H1 (cell line): ENCODE measurements around the gene ST8SIA2. TPM values are rescaled to one million over a fixed set of nuclear protein-coding genes. Genes with fewer than 3 reads are reported as not detected.
A peak's percentile ranks its signal among the peaks of the same experiment; 100 is the strongest.

Source experiments
- CTCF ChIA-PET: fragments of 300-600 bp; sonication (Branson Sonifier 250); formaldehyde crosslinking; loops from one replicate; lab custom pipeline; 2021; ENCODE audit not compliant: partially characterized antibody; lab: Charles Lee
- POLR2A ChIA-PET: fragments of 300-600 bp; sonication (Branson Sonifier 250); formaldehyde crosslinking; loops from one replicate; lab custom pipeline; 2021; ENCODE audit warnings: inconsistent platforms; ENCODE audit not compliant: partially characterized antibody; lab: Charles Lee
- DNase-seq, 2 experiments: peaks; one replicate each; pipeline versions ENCODE4 v3.0.0 to v3.0.0-alpha.2; 2010 to 2022; ENCODE audit warnings: low spot score in 2 of 2, low read depth in 1 of 2, mixed read lengths in 1 of 2
- FAIRE-seq: peaks from 2 replicates; lab custom pipeline; 2011; peaks lifted over from hg19 to GRCh38; lab: Jason Lieb, UNC
- H2AFZ ChIP-seq: 2 replicates; pipeline ENCODE4 v1.8.1; 2012; ENCODE audit warnings: low read length, inconsistent platforms
- H2AK5ac ChIP-seq: 2 replicates; pipeline ENCODE4 v1.6.1; 2013; ENCODE audit warnings: low read depth, low read length
- H2BK120ac ChIP-seq: replicated peaks from 2 replicates; pipeline ENCODE3; 2013; ENCODE audit warnings: low read depth, low read length, inconsistent platforms
- H2BK12ac ChIP-seq: 2 replicates; pipeline ENCODE4 v1.6.1; 2013; ENCODE audit warnings: low read depth, low read length
- H2BK15ac ChIP-seq: 2 replicates; pipeline ENCODE4 v1.6.1; 2013; ENCODE audit warnings: low read length
- H2BK20ac ChIP-seq: 2 replicates; pipeline ENCODE4 v1.6.1; 2013; ENCODE audit warnings: low read length
- H2BK5ac ChIP-seq: 2 replicates; pipeline ENCODE4 v1.6.1; 2013; ENCODE audit warnings: low read depth, low read length
- H3K14ac ChIP-seq: 2 replicates; pipeline ENCODE4 v1.6.1; 2013; ENCODE audit warnings: inconsistent platforms; ENCODE audit not compliant: insufficient read length
- H3K18ac ChIP-seq: 2 replicates; pipeline ENCODE4 v1.6.1; 2013; ENCODE audit warnings: low read length; ENCODE audit errors: extremely low read depth
- H3K23ac ChIP-seq: 2 replicates; pipeline ENCODE4 v1.6.1; 2013; ENCODE audit warnings: inconsistent platforms; ENCODE audit not compliant: insufficient read length
- H3K23me2 ChIP-seq: 2 replicates; pipeline ENCODE4 v1.6.1; 2013; ENCODE audit warnings: low read depth, low read length
- H3K27ac ChIP-seq: 2 replicates; pipeline ENCODE4 v1.6.1; 2011; ENCODE audit warnings: low read depth, low read length, inconsistent platforms
- H3K27me3 ChIP-seq, 4 experiments: replicated peaks in 1 of 4; 1 replicate in 1 of 4; 2 replicates in 3 of 4; pipeline versions ENCODE4 v1.6.1 to v1.8.1; 2011 to 2013; ENCODE audit warnings: low read length in 3 of 4, mild to moderate bottlenecking in 3 of 4, inconsistent platforms in 2 of 4, mixed read lengths in 2 of 4, moderate library complexity in 1 of 4; ENCODE audit not compliant: control insufficient read depth in 3 of 4, insufficient read depth in 3 of 4; ENCODE audit errors: extremely low read depth in 1 of 4
- H3K36me3 ChIP-seq, 4 experiments: 2 replicates each; pipeline versions ENCODE4 v1.6.1 to v1.8.1; 2011 to 2013; ENCODE audit warnings: mild to moderate bottlenecking in 4 of 4, low read length in 3 of 4, moderate library complexity in 2 of 4, control low read depth in 1 of 4, inconsistent platforms in 1 of 4; ENCODE audit not compliant: insufficient read depth in 4 of 4, control insufficient read depth in 2 of 4
- H3K4ac ChIP-seq: replicated peaks from 2 replicates; pipeline ENCODE3; 2013; ENCODE audit warnings: low read length, low read depth, mixed read lengths, inconsistent platforms; ENCODE audit not compliant: insufficient read length
- H3K4me1 ChIP-seq, 4 experiments: replicated peaks in 1 of 4; 1 replicate in 1 of 4; 2 replicates in 3 of 4; pipeline versions ENCODE4 v1.6.1 to v1.8.1; 2011 to 2013; ENCODE audit warnings: low read length in 3 of 4, inconsistent platforms in 2 of 4, mixed read lengths in 1 of 4; ENCODE audit not compliant: insufficient read depth in 4 of 4, control insufficient read depth in 3 of 4
- H3K4me2 ChIP-seq, 2 experiments: 2 replicates each; pipeline versions ENCODE4 v1.6.1 to v1.8.1; 2011 to 2013; ENCODE audit warnings: low read depth in 2 of 2, low read length in 2 of 2, control low read depth in 1 of 2, inconsistent platforms in 1 of 2, mild to moderate bottlenecking in 1 of 2; ENCODE audit not compliant: insufficient read depth in 1 of 2
- H3K4me3 ChIP-seq, 4 experiments: fragments of 200-600, 300-600 bp in 1 of 4; sonication (generic), shearing (Covaris generic), sonication (Bioruptor Twin) in 1 of 4; 2 replicates each; pipeline versions ENCODE4 v1.5.1 to v1.8.1; 2011 to 2016; ENCODE audit warnings: low read length in 4 of 4, low read depth in 3 of 4, control low read depth in 2 of 4, inconsistent platforms in 2 of 4, mild to moderate bottlenecking in 2 of 4, mixed read lengths in 1 of 4, moderate library complexity in 1 of 4; ENCODE audit not compliant: insufficient read depth in 2 of 4; ENCODE audit errors: extremely low read depth in 1 of 4
- H3K56ac ChIP-seq: replicated peaks from 2 replicates; pipeline ENCODE3; 2013; ENCODE audit warnings: low read depth, mild to moderate bottlenecking, mixed read lengths, low read length, inconsistent platforms; ENCODE audit not compliant: insufficient read length
- H3K79me1 ChIP-seq: 2 replicates; pipeline ENCODE4 v1.6.1; 2013; ENCODE audit warnings: low read depth, low read length, control low read depth
- H3K79me2 ChIP-seq, 2 experiments: 2 replicates each; pipeline versions ENCODE4 v1.6.1 to v1.8.1; 2012 to 2013; ENCODE audit warnings: low read length in 2 of 2, mild to moderate bottlenecking in 2 of 2, inconsistent platforms in 1 of 2; ENCODE audit not compliant: insufficient read depth in 2 of 2, control insufficient read depth in 1 of 2
- H3K9ac ChIP-seq, 4 experiments: replicated peaks in 1 of 4; 1 replicate in 1 of 4; 2 replicates in 3 of 4; pipeline versions ENCODE4 v1.6.1 to v1.8.1; 2011 to 2013; ENCODE audit warnings: low read depth in 3 of 4, low read length in 3 of 4, control low read depth in 2 of 4, mild to moderate bottlenecking in 2 of 4, moderate library complexity in 2 of 4, inconsistent platforms in 1 of 4; ENCODE audit errors: extremely low read depth in 1 of 4
- H3K9me3 ChIP-seq, 2 experiments: 2 replicates each; pipeline versions ENCODE4 v1.6.1 to v1.8.1; 2012 to 2013; ENCODE audit warnings: mild to moderate bottlenecking in 2 of 2, moderate library complexity in 2 of 2, control low read depth in 1 of 2, inconsistent platforms in 1 of 2, low read depth in 1 of 2, low read length in 1 of 2, mixed read lengths in 1 of 2; ENCODE audit not compliant: insufficient read depth in 2 of 2
- H4K20me1 ChIP-seq, 2 experiments: replicated peaks in 1 of 2; 2 replicates each; pipeline versions ENCODE3 to v1.8.1; 2011 to 2013; ENCODE audit warnings: inconsistent platforms in 2 of 2, low read length in 2 of 2, mild to moderate bottlenecking in 1 of 2; ENCODE audit not compliant: insufficient read depth in 2 of 2, control insufficient read depth in 1 of 2
- H4K5ac ChIP-seq: 2 replicates; pipeline ENCODE4 v1.6.1; 2013; ENCODE audit warnings: low read length, low read depth, mixed read lengths, inconsistent platforms; ENCODE audit not compliant: insufficient read length
- H4K8ac ChIP-seq: 2 replicates; pipeline ENCODE4 v1.8.0; 2013; ENCODE audit warnings: mild to moderate bottlenecking, moderate library complexity, low read length, inconsistent platforms; ENCODE audit not compliant: insufficient read depth; ENCODE audit errors: extremely low read depth
- H4K91ac ChIP-seq: replicated peaks from 2 replicates; pipeline ENCODE3; 2013; ENCODE audit warnings: low read length, mixed read lengths, inconsistent platforms; ENCODE audit not compliant: insufficient read length
- WGBS, 2 experiments: shearing (Covaris generic) in 1 of 2; methylation state at CpG; one replicate each; pipeline versions ENCODE4 v1.1.6 to v1.1.7; 2013 to 2015; ENCODE audit warnings: low lambda C conversion rate in 2 of 2, mixed read lengths in 2 of 2, inconsistent platforms in 1 of 2, low coverage in 1 of 2, missing lambda C conversion rate in 1 of 2; ENCODE audit not compliant: insufficient replicate concordance in 2 of 2, insufficient coverage in 1 of 2, insufficient read length in 1 of 2; ENCODE audit errors: extremely low coverage in 1 of 2, missing lambda C conversion rate in 1 of 2; 5-methylcytosine and 5-hydroxymethylcytosine counted together
- polyA plus RNA-seq, 7 experiments: library from polyadenylated mRNA; depleted of rRNA in 3 of 7; stranded (reverse) in 5 of 7; unstranded in 2 of 7; fragments of >200 nt in 5 of 7; fragments of 200-250 nt in 2 of 7; gene quantifications; 1 replicate in 5 of 7; 2 replicates in 1 of 7; 4 replicates in 1 of 7; pipeline versions ENCODE4 v1.2.1 to v1.2.3, GENCODE V29; 2011 to 2013; ENCODE audit warnings: missing spikeins in 2 of 7, mixed read lengths in 2 of 7
- total RNA-seq: library from RNA; stranded (reverse); fragmentation: NEBNext Ultra II Directional; extraction: Animal tissue kit (Norgen Biotek cat#: 25700); gene quantifications from 2 replicates; pipeline ENCODE4 v1.2.1, GENCODE V29; 2021

ST8SIA2 gene
- total and polyA plus RNA-seq, 2 of the 8 experiments (the other 6 are each of a cell fraction or from before 2014, with no cell fraction given): 3.0 to 4.5 TPM

DNA sequence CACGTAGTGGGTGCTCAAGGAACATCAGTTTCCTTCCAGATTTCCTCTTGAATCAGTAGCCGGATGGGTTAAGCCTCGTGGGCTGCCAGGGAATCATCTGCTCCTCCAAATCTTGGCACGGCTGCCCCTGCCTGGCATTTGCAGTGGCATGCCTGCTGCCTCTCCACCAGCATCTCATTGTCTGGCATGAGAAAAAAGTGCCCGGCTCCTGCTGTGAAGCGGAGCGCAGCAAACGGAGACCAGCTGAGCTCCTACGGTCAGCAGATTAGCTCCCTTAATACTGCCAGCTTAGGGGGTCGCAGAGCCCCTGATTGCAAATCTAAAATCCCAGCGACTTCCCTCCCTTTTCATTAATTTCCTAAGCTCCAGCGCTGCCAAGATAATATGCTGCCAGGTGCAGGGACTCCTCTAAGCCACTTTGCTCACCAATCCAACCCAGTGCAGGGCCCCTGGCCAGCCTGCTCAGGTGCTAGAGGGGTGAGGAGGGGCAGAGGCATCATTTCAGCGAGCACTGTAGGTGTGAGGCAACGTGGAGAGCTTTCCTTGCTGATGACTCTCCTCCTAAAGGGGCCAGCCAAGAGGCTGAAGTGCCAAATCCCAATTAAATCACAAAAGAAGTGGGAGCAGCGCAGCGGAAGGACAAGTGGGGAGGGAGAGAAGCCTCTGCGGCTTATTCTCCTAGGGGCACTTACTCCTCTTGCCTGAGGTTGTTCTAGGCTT is 49.6 kb upstream of the ST8SIA2 start:
- CTCF ChIA-PET: interaction anchor here (0.5 to 1.8 kb wide), 2 partner anchors 16 to 1933 kb away, joined by 3 to 6 read pairs; no protein-coding TSS in a partner anchor
- Histone ChIP-seq H3K4ac (no peak overlapping the region), H2BK120ac (no peak overlapping the region), H3K4me2 (peak overlapping the region; percentile 47 to 67), H4K20me1 (no peaks in the 10 kb centered on the region), H2AFZ (no peak overlapping the region), H3K79me1 (no peaks in the 10 kb centered on the region), H3K36me3 (no peaks in the 10 kb centered on the region), H2BK15ac (no peak overlapping the region; the same call in 1 of the 2 replicates), H3K23me2 (no peaks in the 10 kb centered on the region; the same call in 1 of the 2 replicates), H3K4me3 (peak overlapping the region in 1 of 4 experiments; percentile 33; a peak in 1 of 8 replicates), H2BK20ac (peak overlapping the region; percentile 62; the same call in 1 of the 2 replicates), H3K9me3 (no peaks in the 10 kb centered on the region), H3K14ac (no peak overlapping the region), H4K91ac (no peak overlapping the region), H4K8ac (no peak overlapping the region), H3K56ac (no peak overlapping the region), H2AK5ac (no peak overlapping the region; the same call in 1 of the 2 replicates), H3K18ac (peak overlapping the region; percentile 55; the same call in 1 of the 2 replicates), H3K27me3 (peaks cover 0 to 9% (median 3%) of the 10 kb centered on the region in 4 experiments; a peak in 4 of 7 replicates), H3K79me2 (no peaks in the 10 kb centered on the region), H3K23ac (no peak overlapping the region), H2BK12ac (no peak overlapping the region), H3K4me1 (peaks cover 11 to 25% (median 16%) of the 10 kb centered on the region in 4 experiments), H2BK5ac (no peak overlapping the region; the same call in 1 of the 2 replicates), H3K27ac (no peak overlapping the region), H4K5ac (no peak overlapping the region), H3K9ac (no peak overlapping the region; a peak in 1 of 7 replicates)
- DNase-seq (peak; percentile 23 to 49), FAIRE-seq (peak; percentile 24)
- POLR2A ChIA-PET: no interaction called here
- 39% methylated on average over 17 of the region's 17 CpGs; no CpG with 5 or more reads in 1 of the 2 experiments for WGBS, 2 experiments
